AML-193 (cell line): Measurements from ENCODE around the gene FIGNL1.

ENCODE experiments used
- DNase-seq, 2 experiments: peaks; one replicate each; lab custom pipeline; 2025; lab: John Stamatoyannopoulos, UW

The FIGNL1 gene

GRCh38 chr7:50449881-50450589 lies at the start of gene FIGNL1:
Gene FIGNL1 (minus strand): TSS chr7:50450350. CDS start chr7:50447287, 3,063 bp downstream.
- peak; percentile 59 to 61 for DNase-seq

GRCh38 chr7:50499092-50499491 lies 48.9 kb upstream of the FIGNL1 start:
- DNase-seq: no peak

- DNase-seq: no peak
Observed at GRCh38 chr7:50497968-50498367, 47.8 kb upstream of the FIGNL1 start.

- DNase-seq: no peak
Observed at GRCh38 chr7:50497068-50497642, 47.0 kb upstream of the FIGNL1 start.

- no peak for DNase-seq
Observed at GRCh38 chr7:50496569-50496968, 46.4 kb upstream of the FIGNL1 start.

- DNase-seq: no peak
Observed at GRCh38 chr7:50495746-50496145, 45.6 kb upstream of the FIGNL1 start.

GRCh38 chr7:50492770-50493519 lies 42.8 kb upstream of the FIGNL1 start:
- no peak for DNase-seq

- no peak for DNase-seq
Observed at GRCh38 chr7:50491943-50492342, 41.8 kb upstream of the FIGNL1 start.

- no peak for DNase-seq
Observed at GRCh38 chr7:50491209-50491608, 41.1 kb upstream of the FIGNL1 start.

GRCh38 chr7:50488379-50488778 lies 38.2 kb upstream of the FIGNL1 start:
- no peak for DNase-seq

- no peak for DNase-seq
Observed at GRCh38 chr7:50486512-50486911, 36.4 kb upstream of the FIGNL1 start.

- no peak for DNase-seq
Observed at GRCh38 chr7:50481867-50482266, 31.7 kb upstream of the FIGNL1 start.

- no peak for DNase-seq
Observed at GRCh38 chr7:50480797-50481196, 30.6 kb upstream of the FIGNL1 start.

- DNase-seq: no peak
Observed at GRCh38 chr7:50479743-50480517, 29.8 kb upstream of the FIGNL1 start.

- no peak for DNase-seq
Observed at GRCh38 chr7:50477640-50478039, 27.5 kb upstream of the FIGNL1 start.

- DNase-seq: no peak
Observed at GRCh38 chr7:50476953-50477625, 26.9 kb upstream of the FIGNL1 start.

- no peak for DNase-seq
Observed at GRCh38 chr7:50475340-50475739, 25.2 kb upstream of the FIGNL1 start.

GRCh38 chr7:50474382-50475160 lies 24.4 kb upstream of the FIGNL1 start:
- no peak for DNase-seq

- no peak for DNase-seq
Observed at GRCh38 chr7:50473531-50473930, 23.4 kb upstream of the FIGNL1 start.

GRCh38 chr7:50472427-50472826 lies 22.3 kb upstream of the FIGNL1 start:
- DNase-seq: no peak

- DNase-seq: no peak
Observed at GRCh38 chr7:50471970-50472369, 21.8 kb upstream of the FIGNL1 start.
